Heart right ventricle (tissue), 16 donors: Measurements from ENCODE around the gene PACSIN2. TPM values are rescaled to one million over a fixed set of nuclear protein-coding genes. Genes with fewer than 3 reads are reported as not detected.

ENCODE experiments used
- ATAC-seq, 8 donors: fragments of 200-7000 bp; cut with Tn5 transposase; one replicate each; pipeline ENCODE4 v1.9.1; 2020; ENCODE audit warnings: mild to moderate bottlenecking in 8 of 8, moderate library complexity in 8 of 8, moderate number of reproducible peaks in 1 of 8
- DNase-seq, 2 donors: peaks; one replicate each; pipeline ENCODE4 v3.0.0-alpha.2; 2020
- H3K27ac ChIP-seq, 10 donors: fragments of 200-600 bp; sonication (generic) in 2 of 10; one replicate each; pipeline versions ENCODE4 v1.5.0 to v1.8.0; 2020 to 2022; ENCODE audit warnings: mild to moderate bottlenecking in 3 of 10
- H3K27me3 ChIP-seq, 7 donors: fragments of 200-600 bp; one replicate each; pipeline ENCODE4 v1.8.0; 2021 to 2022; ENCODE audit warnings: mild to moderate bottlenecking in 2 of 7
- H3K36me3 ChIP-seq, 9 donors: fragments of 200-600 bp; sonication (generic) in 1 of 9; one replicate each; pipeline versions ENCODE4 v1.5.0 to v1.8.0; 2020 to 2022; ENCODE audit warnings: mild to moderate bottlenecking in 2 of 9
- H3K4me1 ChIP-seq, 9 donors: fragments of 200-600 bp; sonication (generic) in 1 of 9; one replicate each; pipeline versions ENCODE4 v1.5.0 to v1.8.0; 2020 to 2022; ENCODE audit warnings: mild to moderate bottlenecking in 4 of 9
- H3K4me3 ChIP-seq, 10 donors: fragments of 200-600 bp; sonication (generic) in 2 of 10; one replicate each; pipeline versions ENCODE4 v1.5.0 to v1.8.0; 2020 to 2022; ENCODE audit warnings: mild to moderate bottlenecking in 7 of 10, moderate library complexity in 2 of 10
- H3K9me3 ChIP-seq, 11 donors: fragments of 200-600 bp in 10 of 11; sonication (generic) in 2 of 11; one replicate each; pipeline versions ENCODE4 v1.5.0 to v1.8.0; 2013 to 2022; ENCODE audit warnings: mild to moderate bottlenecking in 2 of 11, control low read depth in 1 of 11, moderate library complexity in 1 of 11
- WGBS, 2 donors: extraction: QIAGEN DNeasy Blood & Tissue Kit; methylation state at CpG; one replicate each; pipeline ENCODE4 v1.1.7; 2013; ENCODE audit warnings: inconsistent platforms in 1 of 2; 5-methylcytosine and 5-hydroxymethylcytosine counted together
- intact Hi-C, 10 donors: fragments of 100-400 bp; cut with DNase I; formaldehyde crosslinking; loops; one replicate each; pipeline versions ENCODE4 v1.11.1 to v1.14.2; 2022
- polyA plus RNA-seq, 2 donors: library from polyadenylated mRNA; stranded (reverse); fragments of 200-250 nt; gene quantifications; one replicate each; pipeline ENCODE4 v1.2.3, GENCODE V29; 2013
- total RNA-seq, 10 donors: library from RNA; stranded (reverse); fragmentation: NEBNext Ultra II Directional in 3 of 10; extraction: Animal tissue kit (Norgen Biotek cat#: 25700) in 3 of 10; gene quantifications; one replicate each; pipeline versions ENCODE4 v1.2.1 to v1.2.4, GENCODE V29; 2021 to 2023
- TF ChIP-seq, protein P1 (sequence below), 9 donors: fragments of 200-600 bp; sonication (generic) in 2 of 9; IDR thresholded peaks; one replicate each; pipeline versions ENCODE4 v1.5.0 to v1.8.0; 2021 to 2022; ENCODE audit warnings: antibody characterized with exemption in 9 of 9, mild to moderate bottlenecking in 5 of 9, moderate library complexity in 1 of 9
- donor health status: Arrhythmogenic right ventricular cardiomyopathy.
- donor health status: ischemic (EF 13 %, LVEDD 7.1; RV severe dilation, severe dysfunction).
- donor health status: healthy with polysubstance abuse.
- donor health status: DM: no; HTN: yes; CAD: no.
- donor health status: DM: no; HTN: no; CAD: no.
- donor health status: ischemic (EF 25% LVEDD 6.9; RV normal size, moderate dysfunction).
- donor health status: ischemic (EF 25% LVEDD 5.7; RV mildly dilated, moderate dysfunction).
- donor health status: healthy.
- donor health status: DM: yes; HTN: yes; CAD: no.
- donor health status: Ischemic cardiomyopathy.
- donor health status: ischemic (EF 35%, LVEDD 5.7; RV mildly dilated, moderate dysfunction).
- donor health status: nonischemic (EF 11% LVEDD 7.7; RV severe dilation, severe dysfunction).
- donor health status: DM: yes; HTN: yes; CAD: no.
- donor health status: PGD.
- donor health status: ischemic (EF 29% LVEDD 5.4; RV normal size, mild dysfunction).
- donor health status: nonischemic (EF 23%, LVEDD 6.1; RV moderate dilation, normal function).

Gene PACSIN2
- total and polyA plus RNA-seq, 12 donors, result 24.3 to 69.7 (median 57.0) TPM

DNA sequence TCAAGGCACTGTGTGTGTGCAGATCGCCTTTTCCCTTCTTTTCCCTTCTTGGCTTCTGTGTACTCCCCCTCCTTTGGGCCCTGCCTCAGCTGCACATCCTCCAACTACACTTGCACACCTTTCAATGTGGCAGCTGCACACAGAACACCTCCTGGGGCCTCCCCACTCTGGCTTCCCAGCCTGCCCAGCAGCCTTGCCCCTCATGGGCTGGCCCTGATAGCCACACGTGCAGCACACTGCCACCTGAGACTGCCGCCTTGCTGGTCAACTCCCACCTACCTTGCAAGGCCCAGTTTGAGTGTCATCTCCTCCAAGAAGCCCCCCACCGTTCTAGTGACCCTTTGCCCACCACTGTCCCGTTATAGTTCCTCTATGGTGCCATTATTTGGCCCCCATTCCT, 80.6 kb downstream of the PACSIN2 start:
- peak in 1 of 8 donors; percentile 1 for ATAC-seq
- Histone ChIP-seq H3K27me3 (no peaks in the 10 kb centered on the region), H3K9me3 (no peaks in the 10 kb centered on the region), H3K4me3 (no peak overlapping the region), H3K27ac (peak overlapping the region; percentile 80 to 91 (median 86)), H3K4me1 (peaks cover 66 to 100% (median 100%) of the 10 kb centered on the region in 9 donors), H3K36me3 (no peaks in the 10 kb centered on the region)
- 73 to 75% methylated on average over 5 of the region's 5 CpGs for WGBS, 2 donors
- DNase-seq, result no peak
- intact Hi-C loops, result no loop called here
- TF ChIP-seq, protein P1, sequence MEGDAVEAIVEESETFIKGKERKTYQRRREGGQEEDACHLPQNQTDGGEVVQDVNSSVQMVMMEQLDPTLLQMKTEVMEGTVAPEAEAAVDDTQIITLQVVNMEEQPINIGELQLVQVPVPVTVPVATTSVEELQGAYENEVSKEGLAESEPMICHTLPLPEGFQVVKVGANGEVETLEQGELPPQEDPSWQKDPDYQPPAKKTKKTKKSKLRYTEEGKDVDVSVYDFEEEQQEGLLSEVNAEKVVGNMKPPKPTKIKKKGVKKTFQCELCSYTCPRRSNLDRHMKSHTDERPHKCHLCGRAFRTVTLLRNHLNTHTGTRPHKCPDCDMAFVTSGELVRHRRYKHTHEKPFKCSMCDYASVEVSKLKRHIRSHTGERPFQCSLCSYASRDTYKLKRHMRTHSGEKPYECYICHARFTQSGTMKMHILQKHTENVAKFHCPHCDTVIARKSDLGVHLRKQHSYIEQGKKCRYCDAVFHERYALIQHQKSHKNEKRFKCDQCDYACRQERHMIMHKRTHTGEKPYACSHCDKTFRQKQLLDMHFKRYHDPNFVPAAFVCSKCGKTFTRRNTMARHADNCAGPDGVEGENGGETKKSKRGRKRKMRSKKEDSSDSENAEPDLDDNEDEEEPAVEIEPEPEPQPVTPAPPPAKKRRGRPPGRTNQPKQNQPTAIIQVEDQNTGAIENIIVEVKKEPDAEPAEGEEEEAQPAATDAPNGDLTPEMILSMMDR (IDR thresholded peaks at IDR 0.05), result no peak

GRCh38 chr22:42933485-42934091, 81.4 kb downstream of the PACSIN2 start:
- intact Hi-C loops, result no loop called here
- H3K27me3 ChIP-seq, result no peaks in the 10 kb centered on the region

DNA sequence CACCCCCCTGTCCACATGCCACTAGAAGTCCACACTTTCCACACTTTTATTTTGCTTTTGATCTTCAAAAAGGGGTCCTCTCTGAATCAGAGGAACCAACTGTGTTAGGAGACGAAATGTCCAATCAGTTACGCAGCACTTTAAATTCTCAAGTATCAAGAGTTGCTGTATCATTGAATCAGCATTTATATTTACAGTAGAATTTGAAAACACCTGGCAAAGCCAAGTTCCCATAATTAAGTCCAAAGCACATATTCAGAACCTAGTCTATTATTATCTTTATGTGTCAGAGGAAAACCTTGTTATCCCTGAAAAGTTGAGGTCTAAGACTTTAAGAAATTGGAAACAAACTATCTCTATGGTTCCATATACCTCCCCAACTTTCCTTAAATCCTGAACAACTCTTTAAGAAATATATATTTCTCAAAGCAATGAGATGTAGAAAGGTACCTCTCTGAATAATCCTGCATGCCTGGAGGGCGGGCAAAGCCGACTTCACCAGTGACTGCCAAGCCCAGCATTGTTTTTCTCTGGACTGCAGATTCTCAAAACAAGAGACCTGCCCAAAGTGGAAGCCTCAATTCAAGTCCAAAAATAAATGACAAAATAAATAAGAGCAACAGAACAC, 82.0 kb downstream of the PACSIN2 start:
- Histone ChIP-seq H3K9me3 (no peaks in the 10 kb centered on the region), H3K4me3 (peak overlapping the region in 6 of 10 donors; percentile 0 to 28 (median 13)), H3K4me1 (peaks cover 54 to 100% (median 98%) of the 10 kb centered on the region in 9 donors), H3K27me3 (no peaks in the 10 kb centered on the region), H3K36me3 (no peaks in the 10 kb centered on the region), H3K27ac (peak overlapping the region; percentile 80 to 91 (median 86))
- intact Hi-C loops, result no loop called here
- ATAC-seq, result peak in 1 of 8 donors; percentile 2
- WGBS, 2 donors, result 54 to 57% methylated on average over 4 of the region's 4 CpGs
- TF ChIP-seq, protein P1 (IDR thresholded peaks at IDR 0.05), result no peak
- DNase-seq, result no peak

More at GRCh38 chr22:42933485-42934091, 81.4 kb downstream of the PACSIN2 start:
- TF ChIP-seq, protein P1 (IDR thresholded peaks at IDR 0.05), result no peak
- H3K4me3 ChIP-seq, result peak overlapping the region in 6 of 10 donors; percentile 0 to 28 (median 13)
- H3K9me3 ChIP-seq, result no peaks in the 10 kb centered on the region
- ATAC-seq, result peak; percentile 38 to 76 (median 65)
- peaks cover 58 to 100% (median 100%) of the 10 kb centered on the region in 9 donors for H3K4me1 ChIP-seq
- no peaks in the 10 kb centered on the region for H3K36me3 ChIP-seq
- DNase-seq, result peak in 1 of 2 donors; percentile 69
- H3K27ac ChIP-seq, result peak overlapping the region; percentile 80 to 91 (median 86)
- WGBS, 2 donors, result 21 to 27% methylated on average over 10 of the region's 10 CpGs

DNA sequence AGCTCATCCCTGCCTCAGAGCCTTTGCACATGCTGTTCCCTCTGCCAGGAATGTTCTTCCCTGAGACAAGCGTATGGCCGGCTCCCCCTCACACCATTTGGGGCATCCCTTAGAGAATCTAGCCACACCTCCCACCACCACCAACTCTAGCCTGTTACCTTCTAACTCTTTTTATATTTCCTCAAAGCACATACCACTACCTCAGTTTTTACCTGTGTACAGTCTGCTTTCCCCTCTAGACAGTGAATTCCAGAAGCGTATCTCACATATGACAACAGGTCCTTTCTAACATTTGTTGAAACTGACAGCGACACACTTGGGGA, 82.8 kb downstream of the PACSIN2 start:
- Histone ChIP-seq H3K4me3 (no peak overlapping the region), H3K9me3 (no peaks in the 10 kb centered on the region), H3K4me1 (peaks cover 54 to 100% (median 94%) of the 10 kb centered on the region in 9 donors), H3K36me3 (no peaks in the 10 kb centered on the region), H3K27me3 (no peaks in the 10 kb centered on the region), H3K27ac (peak overlapping the region; percentile 80 to 91 (median 86))
- DNase-seq (no peak), ATAC-seq (no peak)
- TF ChIP-seq, protein P1 (IDR thresholded peaks at IDR 0.05), result no peak
- intact Hi-C loops, result no loop called here
- WGBS, 2 donors, result 96 to 99% methylated on average over 4 of the region's 4 CpGs
